ENCODE data around the gene SNTG2. TPM values are rescaled to one million over a fixed set of nuclear protein-coding genes. Genes with fewer than 3 reads are reported as not detected.
A peak's percentile ranks its signal among the peaks of the same experiment; 100 is the strongest.

The SNTG2 gene
- total RNA-seq, 1 donor from 2014 or later, result 23.2 TPM

GRCh38 chr2:1210352-1210751, 259.7 kb downstream of the SNTG2 start:
- Mint-ChIP-seq H3K9me3 (ENCODE audit: unreplicated experiment) (no peaks in the 10 kb centered on the region), H3K27me3 (ENCODE audit: unreplicated experiment) (no peaks in the 10 kb centered on the region)
- TF ChIP-seq CTCF (IDR thresholded peaks at IDR 0.05; ENCODE audit: unreplicated experiment), result no peak

GRCh38 chr2:1219901-1220573, 269.4 kb downstream of the SNTG2 start:
- Mint-ChIP-seq H3K36me3 (ENCODE audit: low read depth, unreplicated experiment) (peaks cover 32% of the 10 kb centered on the region), H3K9me3 (ENCODE audit: unreplicated experiment) (peaks cover 5% of the 10 kb centered on the region), H3K27ac (ENCODE audit: unreplicated experiment) (no peak overlapping the region), H3K4me1 (ENCODE audit: unreplicated experiment) (peaks cover 3% of the 10 kb centered on the region), H3K4me3 (ENCODE audit: unreplicated experiment) (peak overlapping the region; percentile 47), H3K27me3 (ENCODE audit: unreplicated experiment) (peaks cover 18% of the 10 kb centered on the region)
- TF ChIP-seq CTCF (IDR thresholded peaks at IDR 0.05; ENCODE audit: unreplicated experiment), result no peak
- DNase-seq (ENCODE audit: low spot score), result no peak

More at GRCh38 chr2:1210352-1210751, 259.7 kb downstream of the SNTG2 start:
- Mint-ChIP-seq H3K36me3 (ENCODE audit: low read depth, unreplicated experiment) (peaks cover 17% of the 10 kb centered on the region), H3K4me1 (ENCODE audit: unreplicated experiment) (no peaks in the 10 kb centered on the region), H3K27ac (ENCODE audit: unreplicated experiment) (no peak overlapping the region), H3K4me3 (ENCODE audit: unreplicated experiment) (no peak overlapping the region)
- no peak for DNase-seq (ENCODE audit: low spot score)

GRCh38 chr2:1222056-1222455, 271.4 kb downstream of the SNTG2 start:
- DNase-seq (ENCODE audit: low spot score), result no peak
- H3K27ac Mint-ChIP-seq (ENCODE audit: unreplicated experiment), result peak overlapping the region; percentile 91
- peaks cover 5% of the 10 kb centered on the region for H3K9me3 Mint-ChIP-seq (ENCODE audit: unreplicated experiment)
- peak overlapping the region; percentile 82 for H3K4me3 Mint-ChIP-seq (ENCODE audit: unreplicated experiment)
- H3K4me1 Mint-ChIP-seq (ENCODE audit: unreplicated experiment), result peaks cover 3% of the 10 kb centered on the region
- no peak for TF ChIP-seq CTCF (IDR thresholded peaks at IDR 0.05; ENCODE audit: unreplicated experiment)
- H3K27me3 Mint-ChIP-seq (ENCODE audit: unreplicated experiment), result peaks cover 19% of the 10 kb centered on the region
- peaks cover 32% of the 10 kb centered on the region for H3K36me3 Mint-ChIP-seq (ENCODE audit: low read depth, unreplicated experiment)

GRCh38 chr2:1223791-1224190, 273.1 kb downstream of the SNTG2 start:
- H3K4me1 Mint-ChIP-seq (ENCODE audit: unreplicated experiment), result peaks cover 3% of the 10 kb centered on the region
- H3K4me3 Mint-ChIP-seq (ENCODE audit: unreplicated experiment), result no peak overlapping the region
- peaks cover under 1% of the 10 kb centered on the region for H3K9me3 Mint-ChIP-seq (ENCODE audit: unreplicated experiment)
- H3K27me3 Mint-ChIP-seq (ENCODE audit: unreplicated experiment), result peaks cover 19% of the 10 kb centered on the region
- H3K36me3 Mint-ChIP-seq (ENCODE audit: low read depth, unreplicated experiment), result peaks cover 30% of the 10 kb centered on the region
- no peak for TF ChIP-seq CTCF (IDR thresholded peaks at IDR 0.05; ENCODE audit: unreplicated experiment)
- DNase-seq (ENCODE audit: low spot score), result no peak
- peak overlapping the region; percentile 42 for H3K27ac Mint-ChIP-seq (ENCODE audit: unreplicated experiment)

GRCh38 chr2:1224901-1225300, 274.3 kb downstream of the SNTG2 start:
- no peak overlapping the region for H3K4me3 Mint-ChIP-seq (ENCODE audit: unreplicated experiment)
- TF ChIP-seq CTCF (IDR thresholded peaks at IDR 0.05; ENCODE audit: unreplicated experiment), result no peak
- DNase-seq (ENCODE audit: low spot score), result no peak
- H3K27ac Mint-ChIP-seq (ENCODE audit: unreplicated experiment), result no peak overlapping the region
- peaks cover 3% of the 10 kb centered on the region for H3K4me1 Mint-ChIP-seq (ENCODE audit: unreplicated experiment)
- peaks cover 18% of the 10 kb centered on the region for H3K27me3 Mint-ChIP-seq (ENCODE audit: unreplicated experiment)
- peaks cover 24% of the 10 kb centered on the region for H3K36me3 Mint-ChIP-seq (ENCODE audit: low read depth, unreplicated experiment)
- H3K9me3 Mint-ChIP-seq (ENCODE audit: unreplicated experiment), result no peaks in the 10 kb centered on the region

All from endothelial cell (in vitro differentiated cells).